PC-3 (cell line): ENCODE results near the gene POLR2B. TPM values are rescaled to one million over a fixed set of nuclear protein-coding genes. Genes with fewer than 3 reads are reported as not detected.

Experiments
- ATAC-seq: fragments of 200-7000 bp; cut with Tn5 transposase; 2 replicates; pipeline ENCODE4 v1.9.1; 2020; ENCODE audit warnings: mild to moderate bottlenecking, moderate library complexity
- BruUV-seq: library from RNA; stranded (reverse); fragments of 400-500 nt; replicated peaks from 2 replicates; lab custom pipeline; 2021; lab: Mats Ljungman, UMichigan
- CTCF ChIA-PET: fragments of 300-600 bp; sonication (Branson Sonifier 250); formaldehyde crosslinking; loops from one replicate; lab custom pipeline; 2022; ENCODE audit warnings: antibody characterized with exemption; lab: Charles Lee
- POLR2A ChIA-PET: fragments of 300-600 bp; sonication (Branson Sonifier 250); formaldehyde crosslinking; loops from one replicate; lab custom pipeline; 2022; ENCODE audit warnings: antibody characterized with exemption; ENCODE audit not compliant: unreplicated experiment; lab: Charles Lee
- DNase-seq: peaks from one replicate; pipeline ENCODE4 v3.0.0-alpha.2; 2015
- H2AFZ ChIP-seq: fragments of 300-600 bp; sonication (generic); 2 replicates; pipeline ENCODE4 v1.6.0; 2016; ENCODE audit warnings: antibody characterized with exemption, low read length
- H3F3A ChIP-seq: fragments of 300-600 bp; sonication (generic); one replicate; pipeline ENCODE4 v1.6.0; 2017; ENCODE audit warnings: antibody characterized with exemption, low read length, control low read depth, mild to moderate bottlenecking; ENCODE audit not compliant: unreplicated experiment
- H3K27ac ChIP-seq: fragments of 300-600 bp; sonication (generic); 2 replicates; pipeline ENCODE4 v1.5.1; 2016; ENCODE audit warnings: mild to moderate bottlenecking, low read length
- H3K27me3 ChIP-seq: fragments of 300-600 bp; sonication (generic); 2 replicates; pipeline ENCODE4 v1.6.1; 2016; ENCODE audit warnings: low read length, mixed read lengths
- H3K36me3 ChIP-seq: fragments of 300-600 bp; sonication (generic); 2 replicates; pipeline ENCODE4 v1.6.1; 2016; ENCODE audit warnings: low read depth, mixed run types, low read length, mixed read lengths
- H3K4me1 ChIP-seq: fragments of 300-600 bp; sonication (generic); 2 replicates; pipeline ENCODE4 v1.5.1; 2016; ENCODE audit warnings: low read length; ENCODE audit not compliant: insufficient read depth
- H3K4me2 ChIP-seq: fragments of 300-600 bp; sonication (generic); 2 replicates; pipeline ENCODE4 v1.6.0; 2016; ENCODE audit warnings: low read length
- H3K4me3 ChIP-seq: fragments of 300-600 bp; sonication (generic); 2 replicates; pipeline ENCODE4 v1.5.1; 2016; ENCODE audit warnings: mild to moderate bottlenecking, low read length, mixed read lengths
- H3K79me2 ChIP-seq: fragments of 300-600 bp; sonication (generic); 2 replicates; pipeline ENCODE4 v1.6.1; 2017; ENCODE audit warnings: low read length, mixed read lengths
- H3K9ac ChIP-seq: fragments of 300-600 bp; sonication (generic); 2 replicates; pipeline ENCODE4 v1.6.0; 2016; ENCODE audit warnings: mild to moderate bottlenecking, low read length
- H3K9me2 ChIP-seq: fragments of 300-600 bp; sonication (generic); replicated peaks from 2 replicates; pipeline ENCODE4 v1.6.1; 2016; ENCODE audit warnings: mixed run types, low read length, mixed read lengths
- H3K9me3 ChIP-seq: fragments of 300-600 bp; sonication (generic); 2 replicates; pipeline ENCODE4 v1.6.1; 2016; ENCODE audit warnings: low read length, mixed read lengths
- H4K20me1 ChIP-seq: fragments of 300-600 bp; sonication (generic); 2 replicates; pipeline ENCODE4 v1.6.1; 2016; ENCODE audit warnings: low read length, mixed read lengths
- EZH2 ChIP-seq: fragments of 300-600 bp; sonication (generic); IDR thresholded peaks from one replicate; pipeline ENCODE4 v1.6.1; 2017; ENCODE audit warnings: antibody characterized with exemption, mild to moderate bottlenecking, low read length; ENCODE audit not compliant: unreplicated experiment
- EZH2phosphoT487 ChIP-seq: fragments of 300-600 bp; sonication (generic); IDR thresholded peaks from 2 replicates; pipeline ENCODE4 v1.6.1; 2018; ENCODE audit warnings: mild to moderate bottlenecking, antibody characterized with exemption, low read length, borderline replicate concordance
- intact Hi-C: fragments of 100-400 bp; cut with micrococcal nuclease; formaldehyde crosslinking; loops from 2 replicates; pipeline ENCODE4 v1.9.0; 2023
- total RNA-seq: library from RNA; depleted of rRNA; stranded (reverse); fragments of >200 nt; gene quantifications from 2 replicates; pipeline ENCODE4 v1.2.3, GENCODE V29; 2014
- TF ChIP-seq, protein P1 (sequence below): fragments of 300-600 bp; sonication (generic); conservative IDR thresholded peaks from 2 replicates; pipeline ENCODE4 v1.5.1; 2017; ENCODE audit warnings: antibody characterized with exemption, low read depth, mild to moderate bottlenecking, low read length

POLR2B gene
- total RNA-seq, 1 experiment from 2014 or later: 190 TPM

- POLR2A ChIA-PET: no interaction called here
- no peak overlapping the region for H2AFZ ChIP-seq
- H3K4me3 ChIP-seq: no peak overlapping the region
- DNase-seq: no peak
- H4K20me1 ChIP-seq: no peaks in the 10 kb centered on the region
- H3K27me3 ChIP-seq: no peaks in the 10 kb centered on the region
- no peak overlapping the region for H3K9ac ChIP-seq
- peaks cover 70% of the 10 kb centered on the region for H3K36me3 ChIP-seq
- no peaks in the 10 kb centered on the region for H3K4me1 ChIP-seq
- H3F3A ChIP-seq: no peaks in the 10 kb centered on the region
- TF ChIP-seq EZH2phosphoT487 (no peak), EZH2 (no peak)
- TF ChIP-seq, protein P1, sequence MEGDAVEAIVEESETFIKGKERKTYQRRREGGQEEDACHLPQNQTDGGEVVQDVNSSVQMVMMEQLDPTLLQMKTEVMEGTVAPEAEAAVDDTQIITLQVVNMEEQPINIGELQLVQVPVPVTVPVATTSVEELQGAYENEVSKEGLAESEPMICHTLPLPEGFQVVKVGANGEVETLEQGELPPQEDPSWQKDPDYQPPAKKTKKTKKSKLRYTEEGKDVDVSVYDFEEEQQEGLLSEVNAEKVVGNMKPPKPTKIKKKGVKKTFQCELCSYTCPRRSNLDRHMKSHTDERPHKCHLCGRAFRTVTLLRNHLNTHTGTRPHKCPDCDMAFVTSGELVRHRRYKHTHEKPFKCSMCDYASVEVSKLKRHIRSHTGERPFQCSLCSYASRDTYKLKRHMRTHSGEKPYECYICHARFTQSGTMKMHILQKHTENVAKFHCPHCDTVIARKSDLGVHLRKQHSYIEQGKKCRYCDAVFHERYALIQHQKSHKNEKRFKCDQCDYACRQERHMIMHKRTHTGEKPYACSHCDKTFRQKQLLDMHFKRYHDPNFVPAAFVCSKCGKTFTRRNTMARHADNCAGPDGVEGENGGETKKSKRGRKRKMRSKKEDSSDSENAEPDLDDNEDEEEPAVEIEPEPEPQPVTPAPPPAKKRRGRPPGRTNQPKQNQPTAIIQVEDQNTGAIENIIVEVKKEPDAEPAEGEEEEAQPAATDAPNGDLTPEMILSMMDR: no peak
- CTCF ChIA-PET: no interaction called here
- H3K4me2 ChIP-seq: no peak overlapping the region
- intact Hi-C loops: no loop called here
- no TSS peak for BruUV-seq
- peaks cover 11% of the 10 kb centered on the region for H3K79me2 ChIP-seq
- no peaks in the 10 kb centered on the region for H3K9me2 ChIP-seq
- H3K9me3 ChIP-seq: no peaks in the 10 kb centered on the region
- no peak for ATAC-seq
- H3K27ac ChIP-seq: no peak overlapping the region
These were observed 34.9 kb downstream of the POLR2B start for GRCh38 chr4:57013543-57014120.

GRCh38 chr4:57018980-57019379 lies 40.3 kb downstream of the POLR2B start:
- Histone ChIP-seq H3K79me2 (peaks cover 27% of the 10 kb centered on the region), H4K20me1 (no peaks in the 10 kb centered on the region), H3K27ac (peak overlapping the region; percentile 86), H3K9ac (peak overlapping the region; percentile 63; the same call in 1 of the 2 replicates), H3F3A (peaks cover 4% of the 10 kb centered on the region), H3K27me3 (no peaks in the 10 kb centered on the region), H3K9me2 (no peaks in the 10 kb centered on the region), H3K4me1 (peaks cover 48% of the 10 kb centered on the region), H3K36me3 (peaks cover 67% of the 10 kb centered on the region), H2AFZ (no peak overlapping the region), H3K4me2 (no peak overlapping the region), H3K9me3 (no peaks in the 10 kb centered on the region), H3K4me3 (no peak overlapping the region)
- BruUV-seq: no TSS peak
- TF ChIP-seq, protein P1: peak; percentile 45
- TF ChIP-seq EZH2: no peak
- CTCF ChIA-PET: no interaction called here
- ATAC-seq (no peak), DNase-seq (no peak)
- intact Hi-C loops: no loop called here
- POLR2A ChIA-PET: no interaction called here

GRCh38 chr4:57020467-57021101 lies 41.9 kb downstream of the POLR2B start:
- H3K4me2 ChIP-seq: peak overlapping the region; percentile 31
- DNase-seq (peak; percentile 95), ATAC-seq (peak; percentile 81)
- peak overlapping the region; percentile 63 for H3K9ac ChIP-seq
- TF ChIP-seq, protein P1: no peak
- intact Hi-C loops: loop anchor here (5.0 kb wide), 1 partner anchor 142 kb away; no protein-coding TSS in a partner anchor
- H4K20me1 ChIP-seq: no peaks in the 10 kb centered on the region
- H3K4me3 ChIP-seq: no peak overlapping the region
- ChIA-PET CTCF (interaction anchor here (0.6 kb wide), 1 partner anchor 14 kb away, joined by 3 read pairs; no protein-coding TSS in a partner anchor), POLR2A (no interaction called here)
- H3K9me2 ChIP-seq: no peaks in the 10 kb centered on the region
- peaks cover 4% of the 10 kb centered on the region for H3F3A ChIP-seq
- H3K27me3 ChIP-seq: no peaks in the 10 kb centered on the region
- peaks cover 72% of the 10 kb centered on the region for H3K36me3 ChIP-seq
- H3K79me2 ChIP-seq: peaks cover 31% of the 10 kb centered on the region
- H3K4me1 ChIP-seq: peaks cover 61% of the 10 kb centered on the region
- H2AFZ ChIP-seq: no peak overlapping the region
- H3K27ac ChIP-seq: peak overlapping the region; percentile 86
- no peaks in the 10 kb centered on the region for H3K9me3 ChIP-seq
- TSS peak; percentile 38 for BruUV-seq
